ENCODE measurements around the gene RCOR3. TPM values are rescaled to one million over a fixed set of nuclear protein-coding genes. Genes with fewer than 3 reads are reported as not detected.

RCOR3 gene
- total RNA-seq, 1 experiment from 2014 or later, result 9.3 TPM

GRCh38 chr1:211329764-211330201 is 70.6 kb downstream of the RCOR3 start:
- Histone ChIP-seq H3K27me3 (no peaks in the 10 kb centered on the region), H3K9me3 (peaks cover 4% of the 10 kb centered on the region), H3K4me3 (no peak overlapping the region), H3K36me3 (peaks cover 4% of the 10 kb centered on the region)
- no peak for DNase-seq

DNA sequence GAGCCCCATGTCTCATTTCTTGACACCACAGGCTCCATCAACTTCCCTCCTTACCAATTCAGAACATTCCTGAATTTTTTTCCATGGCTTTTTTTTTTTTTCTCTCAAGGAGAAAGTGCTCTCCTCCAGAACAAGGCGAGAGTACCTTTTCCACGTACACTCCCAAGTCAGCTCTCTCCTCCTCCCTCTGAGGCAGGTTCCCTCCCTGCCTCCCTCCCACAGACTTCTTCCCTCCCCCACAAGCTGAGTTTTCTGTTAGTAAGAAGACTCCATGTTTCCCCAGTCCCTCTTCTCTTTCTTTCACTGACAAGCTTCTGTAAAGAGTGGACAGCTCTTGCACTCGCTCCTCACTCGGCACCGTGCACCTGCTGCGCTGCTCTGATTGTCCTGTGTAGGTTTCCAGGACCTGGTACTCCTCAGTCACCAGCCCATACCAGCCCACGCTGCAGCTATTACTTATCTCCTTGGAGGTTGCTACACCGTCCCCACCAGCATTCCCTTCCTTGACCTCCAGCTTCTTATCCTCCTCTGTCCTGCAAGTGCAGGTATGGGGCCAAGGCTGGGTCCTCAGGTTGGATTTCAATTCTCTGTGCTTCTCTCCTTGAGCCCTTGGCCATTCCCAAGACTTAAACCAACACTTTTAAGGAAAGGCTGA is 71.2 kb downstream of the RCOR3 start:
- Histone ChIP-seq H3K4me3 (no peak overlapping the region), H3K36me3 (peaks cover 4% of the 10 kb centered on the region), H3K27me3 (no peaks in the 10 kb centered on the region), H3K9me3 (peaks cover 4% of the 10 kb centered on the region)
- DNase-seq, result no peak

GRCh38 chr1:211331011-211331709 is 72.0 kb downstream of the RCOR3 start:
- DNase-seq, result no peak
- Histone ChIP-seq H3K36me3 (peaks cover 4% of the 10 kb centered on the region), H3K9me3 (peaks cover 4% of the 10 kb centered on the region), H3K27me3 (no peaks in the 10 kb centered on the region), H3K4me3 (no peak overlapping the region)

DNA sequence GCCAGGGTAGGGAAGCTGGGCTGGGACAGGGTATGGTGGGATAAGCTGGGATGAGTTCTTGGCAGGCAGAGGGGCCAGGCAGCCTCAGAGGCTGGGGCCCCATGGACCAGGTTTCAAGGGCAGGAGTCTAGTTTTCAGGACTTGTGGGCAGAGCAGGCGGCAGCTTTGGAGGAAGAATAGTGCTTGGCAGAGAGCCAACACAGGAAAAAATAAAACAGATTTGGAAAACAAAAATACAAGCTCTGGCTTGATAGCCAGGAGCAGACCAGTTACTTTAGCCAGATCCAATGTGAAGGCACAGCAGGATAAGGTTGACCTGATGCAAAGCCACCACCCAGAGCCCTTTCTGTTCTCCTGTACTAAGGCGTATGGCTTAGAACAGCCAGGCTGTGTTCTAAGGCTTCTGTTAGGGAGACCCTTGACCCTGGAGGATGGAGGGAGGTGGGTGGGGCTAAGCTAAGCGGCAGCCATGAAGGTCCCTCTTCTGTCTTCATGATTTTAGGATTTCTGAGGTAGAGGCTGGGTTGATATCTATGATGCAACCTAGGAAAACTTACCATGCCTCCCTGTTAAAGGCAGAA is 73.0 kb downstream of the RCOR3 start:
- DNase-seq, result no peak
- Histone ChIP-seq H3K27me3 (no peaks in the 10 kb centered on the region), H3K9me3 (peaks cover 4% of the 10 kb centered on the region), H3K4me3 (no peak overlapping the region), H3K36me3 (peaks cover 4% of the 10 kb centered on the region)

GRCh38 chr1:211332830-211333229 is 73.7 kb downstream of the RCOR3 start:
- DNase-seq, result no peak
- H3K27me3 ChIP-seq, result no peaks in the 10 kb centered on the region
- peaks cover 3% of the 10 kb centered on the region for H3K36me3 ChIP-seq
- H3K9me3 ChIP-seq, result peaks cover 3% of the 10 kb centered on the region
- H3K4me3 ChIP-seq, result no peak overlapping the region

GRCh38 chr1:211333906-211334305 is 74.7 kb downstream of the RCOR3 start:
- Histone ChIP-seq H3K27me3 (no peaks in the 10 kb centered on the region), H3K4me3 (no peak overlapping the region), H3K36me3 (no peaks in the 10 kb centered on the region; the same call in none of the 2 replicates), H3K9me3 (no peaks in the 10 kb centered on the region; the same call in 1 of the 2 replicates)
- DNase-seq, result no peak

GRCh38 chr1:211334986-211335385 is 75.8 kb downstream of the RCOR3 start:
- no peak for DNase-seq
- Histone ChIP-seq H3K36me3 (no peaks in the 10 kb centered on the region; the same call in none of the 2 replicates), H3K4me3 (no peak overlapping the region)

GRCh38 chr1:211335522-211336157 is 76.5 kb downstream of the RCOR3 start:
- no peak overlapping the region for H3K4me3 ChIP-seq
- H3K27me3 ChIP-seq, result no peaks in the 10 kb centered on the region
- no peak for DNase-seq
- no peaks in the 10 kb centered on the region; the same call in 1 of the 2 replicates for H3K9me3 ChIP-seq
- H3K36me3 ChIP-seq, result no peaks in the 10 kb centered on the region; the same call in none of the 2 replicates

More at GRCh38 chr1:211334986-211335385, 75.8 kb downstream of the RCOR3 start:
- no peaks in the 10 kb centered on the region; the same call in 1 of the 2 replicates for H3K9me3 ChIP-seq
- no peaks in the 10 kb centered on the region for H3K27me3 ChIP-seq

GRCh38 chr1:211336161-211336560 is 77.0 kb downstream of the RCOR3 start:
- H3K27me3 ChIP-seq, result no peaks in the 10 kb centered on the region
- no peaks in the 10 kb centered on the region; the same call in 1 of the 2 replicates for H3K9me3 ChIP-seq
- no peak overlapping the region for H3K4me3 ChIP-seq
- no peaks in the 10 kb centered on the region; the same call in none of the 2 replicates for H3K36me3 ChIP-seq
- DNase-seq, result no peak

DNA sequence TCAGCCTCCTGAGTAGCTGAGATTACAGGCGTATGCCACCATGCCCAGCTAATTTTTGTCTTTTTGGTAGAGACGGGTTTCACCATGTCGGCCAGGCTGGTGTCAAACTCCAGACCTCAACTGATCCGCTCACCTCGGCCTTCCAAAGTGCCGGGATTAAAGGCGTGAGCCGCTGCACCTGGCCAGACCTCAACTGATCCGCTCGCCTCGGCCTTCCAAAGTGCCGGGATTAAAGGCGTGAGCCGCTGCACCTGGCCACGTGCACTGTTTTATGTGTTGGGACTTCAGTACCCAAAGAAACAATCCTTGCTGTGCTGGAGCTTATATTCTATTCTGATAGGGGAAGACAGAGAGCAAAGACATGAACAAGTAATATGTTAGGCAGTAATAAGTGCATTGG is 77.6 kb downstream of the RCOR3 start:
- Histone ChIP-seq H3K36me3 (no peaks in the 10 kb centered on the region; the same call in none of the 2 replicates), H3K27me3 (no peaks in the 10 kb centered on the region), H3K4me3 (no peak overlapping the region), H3K9me3 (no peaks in the 10 kb centered on the region)
- DNase-seq, result no peak

- Histone ChIP-seq H3K4me3 (no peak overlapping the region), H3K36me3 (no peaks in the 10 kb centered on the region; the same call in none of the 2 replicates), H3K27me3 (no peaks in the 10 kb centered on the region), H3K9me3 (no peaks in the 10 kb centered on the region)
- DNase-seq, result no peak
Measured at GRCh38 chr1:211337430-211338223, 78.5 kb downstream of the RCOR3 start.

DNA sequence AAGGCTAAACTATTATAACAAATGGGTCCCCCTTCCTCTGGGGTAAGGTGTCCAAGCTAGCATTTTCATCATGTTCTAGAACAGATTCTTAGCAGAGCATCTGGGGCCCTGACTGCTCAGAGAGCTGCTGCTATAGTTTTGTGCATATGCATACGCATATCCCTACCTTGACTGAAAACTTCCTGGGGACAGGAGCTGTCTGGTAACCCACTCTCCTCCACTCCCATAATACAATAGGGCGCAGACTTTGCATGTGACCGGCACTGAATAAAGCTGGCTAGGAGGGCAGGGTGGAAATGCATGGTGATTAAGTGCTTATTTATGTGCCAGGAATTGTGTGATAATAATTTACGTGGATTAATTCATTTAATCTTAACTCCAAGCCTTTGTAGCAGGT is 79.1 kb downstream of the RCOR3 start:
- Histone ChIP-seq H3K4me3 (no peak overlapping the region), H3K27me3 (no peaks in the 10 kb centered on the region), H3K36me3 (no peaks in the 10 kb centered on the region; the same call in none of the 2 replicates), H3K9me3 (no peaks in the 10 kb centered on the region)
- no peak for DNase-seq

- Histone ChIP-seq H3K4me3 (no peak overlapping the region), H3K27me3 (no peaks in the 10 kb centered on the region), H3K36me3 (no peaks in the 10 kb centered on the region; the same call in 1 of the 2 replicates), H3K9me3 (no peaks in the 10 kb centered on the region)
- no peak for DNase-seq
Measured at GRCh38 chr1:211339631-211340041, 80.5 kb downstream of the RCOR3 start.

- no peaks in the 10 kb centered on the region for H3K27me3 ChIP-seq
- peak; percentile 17 for DNase-seq
- H3K4me3 ChIP-seq, result no peak overlapping the region
- no peaks in the 10 kb centered on the region; the same call in none of the 2 replicates for H3K36me3 ChIP-seq
- no peaks in the 10 kb centered on the region for H3K9me3 ChIP-seq
Measured at GRCh38 chr1:211340622-211341507, 81.7 kb downstream of the RCOR3 start.

- H3K9me3 ChIP-seq, result no peaks in the 10 kb centered on the region; the same call in 1 of the 2 replicates
- H3K36me3 ChIP-seq, result no peaks in the 10 kb centered on the region; the same call in none of the 2 replicates
- no peak overlapping the region for H3K4me3 ChIP-seq
- no peak for DNase-seq
- no peaks in the 10 kb centered on the region for H3K27me3 ChIP-seq
Measured at GRCh38 chr1:211341999-211342398, 82.8 kb downstream of the RCOR3 start.
